Measurements from ENCODE around the gene CHSY1. TPM values are rescaled to one million over a fixed set of nuclear protein-coding genes. Genes with fewer than 3 reads are reported as not detected.

CHSY1 gene
- total and polyA plus RNA-seq, 2 of the 13 experiments (the other 11 are each of a cell fraction or from before 2014, with no cell fraction given), result 13.3 to 13.7 TPM

GRCh38 chr15:101149864-101150722 is 101.8 kb downstream of the CHSY1 start:
- Histone ChIP-seq H2AFZ (ENCODE audit: low read length) (no peak overlapping the region), H4K20me1 (ENCODE audit: insufficient read depth, low read length) (no peaks in the 10 kb centered on the region), H3K27me3 (ENCODE audit: control insufficient read depth in 1 of 2, insufficient read depth in 2 of 2, low read length in 2 of 2) (peaks cover 0 to 6% of the 10 kb centered on the region in 2 experiments; a peak in 3 of 5 replicates), H3K79me2 (ENCODE audit: insufficient read depth, low read length) (no peaks in the 10 kb centered on the region), H3K9ac (ENCODE audit: insufficient read depth, low read depth, low read length) (no peak overlapping the region), H3K27ac (ENCODE audit: extremely low read length, insufficient read depth, low read length) (no peak overlapping the region), H3K4me3 (replicated peaks in 1 of 3; ENCODE audit: insufficient read depth in 1 of 3, low read depth in 2 of 3, low read length in 3 of 3) (no peak overlapping the region), H3K4me2 (ENCODE audit: low read depth, low read length) (no peak overlapping the region), H3K36me3 (replicated peaks in 1 of 2; ENCODE audit: control insufficient read depth in 1 of 2, insufficient read depth in 2 of 2, low read length in 2 of 2) (no peaks in the 10 kb centered on the region), H3K9me3 (ENCODE audit: low read length) (no peaks in the 10 kb centered on the region), H3K4me1 (ENCODE audit: insufficient read depth, low read length) (peaks cover 21% of the 10 kb centered on the region)
- DNase-seq (ENCODE audit: low spot score) (no peak), ATAC-seq (no peak), FAIRE-seq (no peak)
- in situ Hi-C loops (cut with HindIII; ENCODE audit: extremely low pct_ligation_motif_present, low pct_unique_long_range_greater_than_20kb) (no loop called here), intact Hi-C loops (cut with micrococcal nuclease; ENCODE audit: unreplicated experiment) (loop anchor here (2.0 kb wide), 1 partner anchor 59 kb away; no protein-coding TSS in a partner anchor)
- ChIA-PET CTCF (ENCODE audit: low intra/inter-chr PET ratio, low total read pairs) (no interaction called here), POLR2A (no interaction called here)
- 62% methylated on average over 23 of the region's 27 CpGs for WGBS (ENCODE audit: low lambda C conversion rate)
- TF ChIP-seq GPBP1L1 (CRISPR knock-in tag; IDR thresholded peaks at IDR 0.05) (no peak), MNT (IDR thresholded peaks at IDR 0.05) (peak; percentile 71)
- no TSS peak for BruUV-seq (replicated peaks)

Data from HepG2 (cell line).